HG03175 (cell line): ENCODE measurements around the gene LZTR1.
"Not testable (repeated sequence)": the region's sequence is repeated elsewhere in the genome, so short reads cannot be mapped to it uniquely, and the experiment has no call there.

Source experiments
- ATAC-seq: cut with Tn5 transposase; IDR thresholded peaks from one replicate; pipeline ENCODE4 v1.9.1; 2021; ENCODE audit warnings: mild to moderate bottlenecking, moderate library complexity; ENCODE audit not compliant: unreplicated experiment

LZTR1 gene

GRCh38 chr22:20965104-20965887 is 16.8 kb upstream of the LZTR1 start:
- no peak for ATAC-seq

GRCh38 chr22:20965888-20966855 is 15.9 kb upstream of the LZTR1 start:
- no peak for ATAC-seq

- ATAC-seq, result no peak
These were observed 15.0 kb upstream of the LZTR1 start, which contains the start of gene AIFM3 for GRCh38 chr22:20966883-20967696. TSS of gene AIFM3 (plus strand) at chr22:20967255. CDS start at chr22:20967945, 690 bp downstream.

GRCh38 chr22:20967697-20968211 is 14.3 kb upstream of the LZTR1 start:
- ATAC-seq, result no peak

GRCh38 chr22:20968281-20968977 is 13.7 kb upstream of the LZTR1 start:
- ATAC-seq, result no peak

GRCh38 chr22:20970939-20971657 is 11.0 kb upstream of the LZTR1 start:
- no peak for ATAC-seq

GRCh38 chr22:20972014-20972694 is 9.9 kb upstream of the LZTR1 start:
- not testable (repeated sequence) for ATAC-seq

- no peak for ATAC-seq
These were observed 9.0 kb upstream of the LZTR1 start for GRCh38 chr22:20972933-20973577.

- no peak for ATAC-seq
These were observed 8.3 kb upstream of the LZTR1 start for GRCh38 chr22:20973634-20974286.

GRCh38 chr22:20974336-20974955 is 7.7 kb upstream of the LZTR1 start:
- no peak for ATAC-seq

GRCh38 chr22:20975541-20976290 is 6.4 kb upstream of the LZTR1 start:
- no peak for ATAC-seq

GRCh38 chr22:20976291-20976877 is 5.7 kb upstream of the LZTR1 start:
- ATAC-seq, result no peak

GRCh38 chr22:20977019-20977418 is 5.1 kb upstream of the LZTR1 start:
- no peak for ATAC-seq

- ATAC-seq, result no peak
These were observed 4.5 kb upstream of the LZTR1 start for GRCh38 chr22:20977516-20978170.

- ATAC-seq, result no peak
These were observed 3.7 kb upstream of the LZTR1 start for GRCh38 chr22:20978419-20978818.
